NCI-H2171 (cell line): ENCODE measurements around the gene NPHS2.
A peak's percentile ranks its signal among the peaks of the same experiment; 100 is the strongest.

ENCODE experiments used
- DNase-seq: peaks from one replicate; lab custom pipeline; 2025; lab: John Stamatoyannopoulos, UW

The NPHS2 gene

DNA sequence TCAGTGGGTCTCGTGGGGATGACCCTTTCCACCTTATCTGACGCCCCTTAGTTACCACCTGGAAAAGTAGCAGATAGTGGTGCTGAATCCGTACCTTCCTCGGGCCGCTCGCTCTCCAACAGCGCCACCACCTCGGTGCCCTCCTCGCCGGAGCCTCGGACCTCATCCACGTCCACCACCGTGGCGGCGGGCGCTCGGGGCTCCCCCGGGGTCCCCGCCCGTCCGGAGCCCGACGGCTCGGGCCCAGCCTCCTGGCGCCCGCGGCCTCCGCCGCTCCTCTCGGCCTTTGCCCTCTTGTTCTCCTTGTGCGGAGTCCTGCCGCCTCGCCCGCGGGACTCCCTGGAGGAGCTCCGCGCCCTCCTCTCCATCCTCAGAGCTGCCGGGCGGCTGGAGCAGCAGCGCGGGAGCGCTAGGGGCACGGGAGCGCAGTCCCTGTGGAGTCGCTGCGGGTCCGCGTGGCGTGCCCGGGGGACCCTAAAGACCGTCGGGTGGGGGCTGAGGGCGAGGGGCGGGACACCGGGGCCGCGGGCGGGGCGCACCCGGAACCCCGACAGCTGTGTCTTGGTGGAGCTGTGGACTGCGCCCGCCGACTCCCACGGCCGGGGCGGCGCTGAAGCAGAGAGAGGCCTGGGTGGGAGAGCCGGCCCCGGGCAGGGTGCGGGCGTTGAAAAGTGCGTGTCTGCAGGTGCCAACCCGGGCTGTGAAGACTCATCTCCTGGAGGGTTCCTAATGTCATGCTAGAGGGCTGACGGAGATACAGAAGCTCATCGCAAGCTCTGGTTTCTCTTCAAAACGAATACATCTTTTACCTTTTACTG is at the start of gene NPHS2:
TSS of gene NPHS2 (minus strand) at position 452 of the 818 bp plus-strand sequence. CDS start at position 368, 84 bp downstream.
- no peak for DNase-seq

DNA sequence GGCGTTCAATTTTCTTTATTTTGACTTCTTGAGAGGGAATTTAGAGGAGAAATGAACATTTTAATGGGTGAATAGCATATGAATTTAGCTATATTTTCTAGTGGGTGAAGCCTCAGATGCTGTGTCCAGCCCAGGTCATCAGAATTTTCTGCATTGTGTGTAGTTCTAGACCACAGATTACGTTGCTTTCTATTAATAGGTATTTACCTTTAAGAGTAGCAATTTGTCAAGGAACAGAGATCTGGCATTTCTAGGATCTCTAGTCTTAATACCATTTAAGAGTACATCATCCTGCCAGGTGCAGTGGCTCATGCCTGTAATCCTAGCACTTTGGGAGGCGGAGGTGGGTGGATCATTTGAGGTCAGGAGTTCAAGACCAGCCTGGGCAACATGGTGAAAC is 36.6 kb upstream of the NPHS2 start:
- DNase-seq = no peak

GRCh38 chr1:179601093-179601492 is 25.3 kb upstream of the NPHS2 start:
- DNase-seq = no peak

- no peak for DNase-seq
These were observed 24.0 kb upstream of the NPHS2 start for GRCh38 chr1:179599623-179600249.

GRCh38 chr1:179598631-179599030 is 22.9 kb upstream of the NPHS2 start:
- no peak for DNase-seq

DNA sequence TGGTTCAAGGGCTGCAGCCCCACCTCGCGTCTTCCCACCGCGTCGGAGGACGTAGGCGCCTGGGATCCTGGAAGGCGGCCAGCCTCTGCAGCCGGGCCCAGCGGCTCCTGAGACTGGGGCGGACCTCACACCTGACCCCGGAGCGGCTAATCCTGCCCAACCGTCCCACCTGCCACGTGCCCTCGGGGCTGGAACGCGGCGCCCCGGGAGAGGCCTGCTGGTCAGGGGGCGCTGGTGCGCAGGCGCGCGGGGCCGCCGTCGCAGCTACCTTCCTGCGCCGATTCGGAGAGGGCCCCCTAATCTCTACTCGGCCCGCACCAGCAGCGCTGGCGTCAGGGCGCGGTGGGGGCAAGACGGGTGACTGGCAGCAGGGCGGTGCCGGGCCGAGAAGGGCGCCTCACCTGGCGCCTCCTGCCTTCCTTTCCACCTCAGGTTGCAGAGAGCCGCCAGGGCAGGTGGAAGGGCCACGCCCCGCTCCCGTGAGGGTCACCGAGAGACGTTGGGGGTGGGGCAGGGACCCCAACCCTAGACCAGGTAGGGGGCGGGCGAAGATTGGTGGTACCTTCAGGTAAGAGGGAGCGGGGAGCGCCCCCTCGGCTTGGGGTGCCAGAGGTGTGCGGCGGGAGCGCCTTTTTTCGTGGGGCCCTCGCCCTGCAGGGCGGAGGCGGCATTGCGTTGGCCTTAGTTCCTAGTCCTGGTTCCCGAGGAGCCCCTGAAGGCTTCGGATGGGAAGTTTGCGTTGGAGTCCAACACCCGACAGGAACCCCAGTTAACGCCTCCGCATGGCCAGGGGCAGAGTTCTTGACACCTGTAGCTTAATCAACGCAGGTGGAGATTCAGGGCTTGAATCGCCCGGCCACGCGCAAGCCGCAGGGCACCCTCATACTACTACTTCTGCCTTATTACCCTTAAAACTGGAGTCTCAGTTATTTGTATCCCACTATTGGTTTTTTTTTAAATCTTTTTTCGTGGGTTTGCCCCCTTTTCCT is 16.1 kb upstream of the NPHS2 start, which contains the start of gene TDRD5:
TSS of gene TDRD5 (plus strand) at position 241 of the 989 bp plus-strand sequence. CDS start 784 bp downstream, outside the sequence.
- DNase-seq = no peak

GRCh38 chr1:179591253-179591591 is 15.5 kb upstream of the NPHS2 start:
- DNase-seq = no peak

DNA sequence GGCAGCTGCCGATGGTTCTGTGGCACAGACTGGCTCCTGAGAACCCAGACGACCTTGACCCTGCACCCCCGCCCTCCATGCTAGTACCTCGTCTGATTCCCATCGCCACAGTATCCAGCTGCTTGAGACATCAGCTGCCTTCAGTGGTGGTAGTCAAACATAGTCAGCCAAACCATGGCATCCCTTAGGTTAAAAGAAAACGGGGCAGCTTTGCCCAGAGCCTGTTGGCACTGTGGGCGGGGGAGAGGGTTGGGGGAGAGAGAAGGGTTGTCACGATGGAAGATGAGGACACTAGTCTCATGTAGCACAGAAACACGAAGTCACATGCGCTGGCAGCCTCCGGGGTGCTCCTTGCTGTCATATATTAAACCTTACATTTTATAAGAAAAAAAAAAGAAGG is 14.9 kb upstream of the NPHS2 start:
- no peak for DNase-seq

GRCh38 chr1:179589509-179589908 is 13.8 kb upstream of the NPHS2 start:
- no peak for DNase-seq

GRCh38 chr1:179588425-179589024 is 12.8 kb upstream of the NPHS2 start:
- no peak for DNase-seq

- DNase-seq = no peak
These were observed 11.6 kb upstream of the NPHS2 start for GRCh38 chr1:179587336-179587735.

- DNase-seq = peak; percentile 58
These were observed 10.5 kb upstream of the NPHS2 start for GRCh38 chr1:179586107-179586823.

- DNase-seq = no peak
These were observed 8.1 kb upstream of the NPHS2 start for GRCh38 chr1:179583771-179584320.

- DNase-seq = no peak
These were observed 761 bp upstream of the NPHS2 start for GRCh38 chr1:179576509-179576908.

- DNase-seq = no peak
These were observed 17.7 kb downstream of the NPHS2 start for GRCh38 chr1:179558078-179558477.

DNA sequence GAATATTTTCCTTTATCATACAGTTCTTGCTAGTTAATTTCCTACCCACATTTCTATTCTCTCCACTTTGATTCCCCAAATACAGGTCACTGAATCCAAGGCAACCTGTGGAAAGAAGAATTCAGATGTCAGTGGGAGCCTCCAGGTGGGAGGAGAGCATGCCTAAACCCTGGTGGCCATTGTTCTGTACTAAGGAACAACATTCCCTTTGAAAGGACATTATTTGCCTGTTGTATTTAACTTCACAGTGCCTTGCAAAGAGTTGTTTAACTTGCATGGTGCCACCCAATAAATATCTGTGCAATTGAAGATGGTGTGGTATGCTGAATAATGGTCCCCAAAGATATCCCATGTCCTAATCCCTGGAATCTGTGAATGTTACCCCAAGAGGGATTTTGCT is 21.3 kb downstream of the NPHS2 start:
- no peak for DNase-seq

GRCh38 chr1:179550746-179551682 is 24.7 kb downstream of the NPHS2 start:
- no peak for DNase-seq

- DNase-seq = no peak
These were observed 26.4 kb downstream of the NPHS2 start for GRCh38 chr1:179549368-179549700.

GRCh38 chr1:179548666-179549367 is 26.9 kb downstream of the NPHS2 start:
- DNase-seq = no peak
